Right atrium auricular region (tissue), 2 donors: ENCODE data around the gene DMWD. TPM values are rescaled to one million over a fixed set of nuclear protein-coding genes. Genes with fewer than 3 reads are reported as not detected.
"Not testable (repeated sequence)": the region's sequence is repeated elsewhere in the genome, so short reads cannot be mapped to it uniquely, and the experiment has no call there.

Source experiments
- DNase-seq: peaks from one replicate; pipeline ENCODE4 v3.0.0-alpha.2; 2019; ENCODE audit warnings: low spot score
- H3K27ac ChIP-seq, 2 donors: fragments of 200-600 bp; sonication (generic); 1 replicate in 1 of 2; 2 replicates in 1 of 2; pipeline ENCODE4 v1.5.1; 2016 to 2019
- H3K27me3 ChIP-seq, 2 donors: fragments of 200-600 bp; sonication (generic); one replicate each; pipeline versions ENCODE4 v1.5.1 to v1.6.0; 2017 to 2019
- H3K36me3 ChIP-seq: fragments of 200-600 bp; sonication (generic); one replicate; pipeline ENCODE4 v1.5.1; 2016
- H3K4me1 ChIP-seq, 2 donors: fragments of 200-600 bp; sonication (generic); one replicate each; pipeline versions ENCODE4 v1.5.1 to v1.6.0; 2017 to 2019
- H3K4me3 ChIP-seq, 2 donors: fragments of 200-600 bp; sonication (generic); 1 replicate in 1 of 2; 2 replicates in 1 of 2; pipeline ENCODE4 v1.5.1; 2017 to 2019; ENCODE audit warnings: mild to moderate bottlenecking in 1 of 2, moderate library complexity in 1 of 2
- H3K9me3 ChIP-seq, 2 donors: fragments of 200-600 bp; sonication (generic); one replicate each; pipeline ENCODE4 v1.5.1; 2019
- CTCF ChIP-seq, 2 donors: fragments of 200-600 bp; sonication (generic); IDR thresholded peaks; one replicate each; pipeline ENCODE4 v1.5.1; 2019; ENCODE audit warnings: antibody characterized with exemption in 2 of 2
- total RNA-seq, 2 donors: library from RNA; depleted of rRNA; stranded (reverse); fragments of >200 nt; gene quantifications; one replicate each; pipeline ENCODE4 v1.1.0, GENCODE V29; 2016

DMWD gene
- total RNA-seq, 2 donors from 2014 or later: 41.5 to 55.9 TPM

- Histone ChIP-seq H3K27me3 (no peaks in the 10 kb centered on the region), H3K9me3 (no peaks in the 10 kb centered on the region), H3K4me1 (peaks cover 0 to 3% of the 10 kb centered on the region in 2 donors), H3K27ac (no peak overlapping the region), H3K36me3 (no peaks in the 10 kb centered on the region), H3K4me3 (no peak overlapping the region)
- TF ChIP-seq CTCF (IDR thresholded peaks at IDR 0.05): no peak
- no peak for DNase-seq
Observed at GRCh38 chr19:45804959-45805230, 12.2 kb upstream of the DMWD start.

DNA sequence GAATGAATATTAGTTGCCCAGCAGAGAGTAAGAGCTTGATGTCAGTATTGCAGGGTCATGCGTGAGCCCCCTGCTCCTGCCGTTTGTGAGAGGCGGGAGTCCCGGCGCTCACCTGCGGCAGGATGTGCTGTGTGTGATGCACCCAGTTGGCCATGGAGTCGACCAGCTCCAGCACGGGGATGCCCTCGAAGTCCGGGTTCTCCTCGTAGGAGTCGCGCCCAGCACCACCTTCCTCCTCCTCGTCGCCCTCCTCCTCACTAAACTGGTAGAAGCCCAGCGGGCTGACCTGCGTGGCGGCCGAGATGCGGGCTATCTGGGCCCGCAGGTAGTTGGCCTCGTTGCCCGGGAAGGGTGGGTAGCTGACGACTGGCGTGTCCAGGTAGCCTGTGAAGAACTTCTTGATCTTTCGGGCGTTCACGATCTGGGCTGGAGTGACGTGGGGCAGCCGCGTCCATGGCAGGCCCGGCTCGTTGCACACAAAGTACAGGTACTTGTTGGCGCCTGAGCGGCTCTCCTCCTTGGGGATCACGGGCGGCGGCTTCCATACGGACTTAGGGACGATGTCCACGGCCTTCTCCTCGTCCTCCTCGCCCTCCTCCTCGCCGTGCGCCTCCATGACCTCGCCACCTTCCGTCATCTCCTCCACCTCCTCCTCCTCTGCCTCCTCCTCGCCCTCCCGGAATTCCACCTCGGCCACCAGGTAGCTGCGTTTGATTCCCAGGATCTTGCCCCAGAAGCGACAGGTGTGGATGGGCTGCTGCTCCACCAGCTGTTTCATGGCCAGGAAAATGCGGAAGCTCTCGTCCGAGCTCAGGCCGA is 11.7 kb upstream of the DMWD start:
- no peak for DNase-seq
- H3K36me3 ChIP-seq: no peaks in the 10 kb centered on the region

GRCh38 chr19:45801603-45802175 is 9.0 kb upstream of the DMWD start:
- Histone ChIP-seq H3K4me1 (peaks cover 0 to 8% of the 10 kb centered on the region in 2 donors), H3K4me3 (no peak overlapping the region), H3K27ac (no peak overlapping the region), H3K36me3 (no peaks in the 10 kb centered on the region), H3K9me3 (no peaks in the 10 kb centered on the region), H3K27me3 (no peaks in the 10 kb centered on the region)
- no peak for DNase-seq
- TF ChIP-seq CTCF (IDR thresholded peaks at IDR 0.05): no peak

More for the DNA sequence above, 11.7 kb upstream of the DMWD start:
- no peak overlapping the region for H3K4me3 ChIP-seq
- H3K27ac ChIP-seq: no peak overlapping the region
- H3K4me1 ChIP-seq: peaks cover 0 to under 1% of the 10 kb centered on the region in 2 donors
- no peaks in the 10 kb centered on the region for H3K9me3 ChIP-seq
- no peaks in the 10 kb centered on the region for H3K27me3 ChIP-seq
- TF ChIP-seq CTCF (IDR thresholded peaks at IDR 0.05): no peak

GRCh38 chr19:45800070-45800553 is 7.5 kb upstream of the DMWD start:
- Histone ChIP-seq H3K4me3 (no peak overlapping the region), H3K9me3 (no peaks in the 10 kb centered on the region), H3K36me3 (no peaks in the 10 kb centered on the region), H3K27ac (no peak overlapping the region), H3K27me3 (no peaks in the 10 kb centered on the region), H3K4me1 (peaks cover 0 to 8% of the 10 kb centered on the region in 2 donors)
- no peak for TF ChIP-seq CTCF (IDR thresholded peaks at IDR 0.05)
- DNase-seq: no peak

GRCh38 chr19:45799541-45799940 is 6.9 kb upstream of the DMWD start:
- H3K9me3 ChIP-seq, H3K27me3 ChIP-seq, DNase-seq, H3K4me1 ChIP-seq, H3K36me3 ChIP-seq, H3K4me3 ChIP-seq, H3K27ac ChIP-seq: not testable (repeated sequence)

DNA sequence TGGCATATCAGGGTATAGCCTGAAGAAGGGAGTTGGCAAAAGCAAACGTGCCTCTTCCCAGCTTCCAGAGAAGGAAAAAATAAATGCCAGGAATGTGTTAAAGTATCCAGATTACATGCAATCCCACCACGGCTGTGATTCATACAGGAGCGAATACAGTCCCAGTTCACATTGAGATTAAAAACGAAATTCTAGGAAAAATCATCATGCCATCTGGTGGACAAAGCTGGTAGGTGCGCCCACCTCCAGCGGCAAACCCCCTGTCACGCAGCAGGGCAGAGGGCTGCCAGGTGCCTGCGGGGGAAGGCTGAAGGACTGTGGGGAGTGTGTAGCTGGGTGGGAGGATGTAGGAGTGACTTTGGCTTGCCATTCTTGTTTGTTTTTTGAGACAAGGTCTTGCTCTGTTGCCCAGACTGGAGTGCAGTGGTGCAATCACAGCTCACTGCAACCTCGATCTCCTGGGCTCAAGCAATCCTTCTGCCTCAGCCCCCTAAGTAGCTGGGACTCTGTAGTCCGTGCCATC is 6.4 kb upstream of the DMWD start:
- H3K27ac ChIP-seq: no peak overlapping the region
- peak; percentile 71 for DNase-seq
- H3K4me3 ChIP-seq: no peak overlapping the region
- TF ChIP-seq CTCF (IDR thresholded peaks at IDR 0.05): peak; percentile 74 to 93
- no peaks in the 10 kb centered on the region for H3K9me3 ChIP-seq
- no peaks in the 10 kb centered on the region for H3K27me3 ChIP-seq
- no peaks in the 10 kb centered on the region for H3K36me3 ChIP-seq
- H3K4me1 ChIP-seq: peaks cover 0 to 8% of the 10 kb centered on the region in 2 donors
